GM12865 (cell line): Measurements from ENCODE around the gene SH3PXD2A.

ENCODE experiments used
- DNase-seq: peaks from one replicate; pipeline ENCODE4 v3.0.0; 2010; ENCODE audit warnings: low read depth
- H3K4me3 ChIP-seq: 2 replicates; pipeline ENCODE4 v1.5.1; 2011; ENCODE audit warnings: mild to moderate bottlenecking, low read depth, low read length, control low read depth
- CTCF ChIP-seq: IDR thresholded peaks from 2 replicates; pipeline ENCODE4 v1.5.1; 2011; ENCODE audit warnings: low read length, control low read depth, low read depth, inconsistent platforms; ENCODE audit not compliant: insufficient read depth; ENCODE audit errors: missing control alignments

The SH3PXD2A gene

DNA sequence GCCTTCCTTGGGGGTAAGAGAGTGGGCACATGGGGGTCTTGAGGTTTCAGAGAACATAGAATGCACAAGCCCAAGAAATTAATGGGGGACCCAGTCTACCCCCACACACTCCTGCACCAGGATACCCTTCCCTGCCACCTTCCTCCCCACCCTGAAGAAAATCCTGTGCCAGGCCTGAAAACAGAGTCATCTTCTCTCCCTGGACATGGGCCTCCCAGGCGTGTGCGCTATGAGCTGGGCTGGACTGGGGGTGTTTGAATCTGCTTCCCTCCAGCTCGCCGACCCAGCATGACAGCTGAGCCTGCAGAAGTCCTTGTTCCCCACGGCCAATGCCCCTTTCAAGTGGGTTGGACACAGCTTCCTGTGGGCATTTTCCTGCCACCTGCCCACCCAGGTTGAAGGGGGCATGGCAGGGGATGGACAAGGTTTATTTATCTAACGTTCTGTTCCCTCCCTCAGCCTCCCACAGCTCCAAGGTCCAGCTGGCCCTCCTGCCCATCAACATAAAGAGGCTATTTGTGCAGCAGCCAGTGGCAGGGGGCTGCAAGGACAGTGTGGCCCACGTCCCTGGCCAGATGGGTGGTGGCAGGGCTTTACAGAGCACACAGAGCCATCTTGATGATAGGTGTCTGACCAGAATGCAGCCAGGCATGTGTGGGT lies 141.0 kb downstream of the SH3PXD2A start:
- no peak for TF ChIP-seq CTCF
- no peak overlapping the region for H3K4me3 ChIP-seq

DNA sequence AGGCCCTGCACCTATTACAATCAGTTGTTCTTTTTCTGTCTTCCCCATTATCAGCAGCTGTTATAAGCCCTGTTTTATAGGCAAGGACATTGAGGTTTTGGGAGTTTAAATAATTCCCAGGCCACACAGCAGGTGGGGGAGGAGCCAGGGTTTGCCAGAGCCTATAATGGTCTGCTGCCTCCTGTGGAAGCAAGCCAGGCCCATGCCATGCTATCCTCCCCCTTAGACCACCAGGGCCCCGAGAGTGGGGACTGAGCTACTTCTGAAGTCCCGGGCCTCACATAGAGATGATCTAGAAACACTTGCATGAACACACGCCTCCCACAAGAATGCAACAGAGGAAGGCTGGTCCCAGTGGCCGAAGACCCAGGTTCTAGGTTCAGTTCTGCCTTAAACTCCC lies 141.7 kb downstream of the SH3PXD2A start:
- no peak for DNase-seq
- TF ChIP-seq CTCF = no peak
- H3K4me3 ChIP-seq = no peak overlapping the region

More for the DNA sequence above, 141.0 kb downstream of the SH3PXD2A start:
- DNase-seq = no peak

- no peak overlapping the region for H3K4me3 ChIP-seq
- DNase-seq = peak; percentile 81
- TF ChIP-seq CTCF = peak; percentile 85
These were observed 142.4 kb downstream of the SH3PXD2A start for GRCh38 chr10:103712898-103713498.

GRCh38 chr10:103712146-103712545 lies 143.2 kb downstream of the SH3PXD2A start:
- no peak for TF ChIP-seq CTCF
- H3K4me3 ChIP-seq = no peak overlapping the region

GRCh38 chr10:103711351-103711994 lies 143.9 kb downstream of the SH3PXD2A start:
- no peak for DNase-seq
- peak; percentile 9 for TF ChIP-seq CTCF
- no peak overlapping the region for H3K4me3 ChIP-seq

More at GRCh38 chr10:103712146-103712545, 143.2 kb downstream of the SH3PXD2A start:
- DNase-seq = no peak

DNA sequence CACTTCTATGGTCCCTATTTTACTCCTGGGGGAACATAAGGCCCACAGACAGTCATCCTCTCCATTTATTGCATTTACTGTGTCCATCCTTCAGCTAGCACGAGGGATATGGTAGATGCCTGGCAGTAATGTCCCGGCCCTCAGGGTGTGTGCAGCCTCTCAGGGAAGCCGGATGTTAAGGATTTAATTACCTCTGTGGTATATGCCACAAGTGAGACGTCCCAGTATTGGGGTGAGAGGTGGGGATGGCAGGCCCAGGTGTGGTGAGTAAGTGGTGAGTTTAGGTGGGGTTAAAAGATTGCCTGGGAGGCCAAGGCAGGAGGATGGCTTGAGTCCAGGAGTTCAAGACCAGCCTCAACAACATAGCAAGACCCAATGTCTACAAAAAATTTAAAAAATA lies 144.9 kb downstream of the SH3PXD2A start:
- H3K4me3 ChIP-seq = no peak overlapping the region

More for the DNA sequence above, 144.9 kb downstream of the SH3PXD2A start:
- DNase-seq = no peak
- TF ChIP-seq CTCF = no peak
